Stimulated activated effector memory CD8-positive, alpha-beta T cell treated with anti-CD3 and anti-CD28 coated beads, Interleukin-12 subunit alpha, Interleukin-12 subunit beta, amount 100 ng/mL, for 72 hours (primary cell): Measurements from ENCODE around the gene LRIG1.
A peak's percentile ranks its signal among the peaks of the same experiment; 100 is the strongest.

Experiments used
- ATAC-seq: fragments of 150-1000 bp; cut with Tn5 transposase; 2 replicates; pipeline ENCODE4 v1.10.0; 2021
- DNase-seq, 2 donors: peaks; one replicate each; pipeline ENCODE4 v3.0.0; 2021 to 2022; ENCODE audit warnings: low spot score in 2 of 2
- H3K27ac Mint-ChIP-seq: one replicate; pipeline ENCODE4 v1.8.0; 2022; ENCODE audit warnings: mild to moderate bottlenecking, mixed read lengths
- H3K36me3 Mint-ChIP-seq: one replicate; pipeline ENCODE4 v1.8.0; 2022; ENCODE audit warnings: mild to moderate bottlenecking, mixed read lengths
- H3K4me1 Mint-ChIP-seq: one replicate; pipeline ENCODE4 v1.8.0; 2022; ENCODE audit warnings: mixed read lengths
- H3K4me3 Mint-ChIP-seq: one replicate; pipeline ENCODE4 v1.8.0; 2022; ENCODE audit warnings: mild to moderate bottlenecking, mixed read lengths
- H3K9me3 Mint-ChIP-seq: one replicate; pipeline ENCODE4 v1.8.0; 2022; ENCODE audit warnings: mixed read lengths

LRIG1 gene

GRCh38 chr3:66378256-66378655 is 122.6 kb downstream of the LRIG1 start:
- Mint-ChIP-seq H3K36me3 (peaks cover 81% of the 10 kb centered on the region), H3K9me3 (no peaks in the 10 kb centered on the region), H3K4me1 (peaks cover 11% of the 10 kb centered on the region), H3K4me3 (no peak overlapping the region), H3K27ac (peak overlapping the region; percentile 96)
- DNase-seq = peak; percentile 15 to 55
- no peak for ATAC-seq

GRCh38 chr3:66377800-66378199 is 123.0 kb downstream of the LRIG1 start:
- Mint-ChIP-seq H3K4me3 (no peak overlapping the region), H3K36me3 (peaks cover 77% of the 10 kb centered on the region), H3K4me1 (peaks cover 11% of the 10 kb centered on the region), H3K27ac (peak overlapping the region; percentile 96), H3K9me3 (no peaks in the 10 kb centered on the region)
- peak in 1 of 2 donors; percentile 38 for DNase-seq
- ATAC-seq = peak; percentile 21

- Mint-ChIP-seq H3K4me1 (peaks cover 11% of the 10 kb centered on the region), H3K9me3 (no peaks in the 10 kb centered on the region), H3K36me3 (peaks cover 67% of the 10 kb centered on the region), H3K4me3 (no peak overlapping the region), H3K27ac (peak overlapping the region; percentile 55)
- DNase-seq (no peak), ATAC-seq (no peak)
These were observed 124.3 kb downstream of the LRIG1 start for GRCh38 chr3:66376568-66376967.

GRCh38 chr3:66372681-66373350 is 128.0 kb downstream of the LRIG1 start:
- Mint-ChIP-seq H3K9me3 (no peaks in the 10 kb centered on the region), H3K4me1 (peaks cover 9% of the 10 kb centered on the region), H3K4me3 (no peak overlapping the region), H3K36me3 (peaks cover 37% of the 10 kb centered on the region), H3K27ac (peak overlapping the region; percentile 17)
- ATAC-seq (peak; percentile 75), DNase-seq (no peak)

GRCh38 chr3:66371432-66371831 is 129.4 kb downstream of the LRIG1 start:
- Mint-ChIP-seq H3K4me3 (no peak overlapping the region), H3K4me1 (peaks cover 5% of the 10 kb centered on the region), H3K36me3 (peaks cover 24% of the 10 kb centered on the region), H3K9me3 (no peaks in the 10 kb centered on the region), H3K27ac (peak overlapping the region; percentile 17)
- DNase-seq (no peak), ATAC-seq (no peak)

GRCh38 chr3:66370179-66370578 is 130.6 kb downstream of the LRIG1 start:
- ATAC-seq (no peak), DNase-seq (no peak)
- H3K9me3 Mint-ChIP-seq = no peaks in the 10 kb centered on the region
- H3K4me1 Mint-ChIP-seq = peaks cover 5% of the 10 kb centered on the region
- H3K4me3 Mint-ChIP-seq = no peak overlapping the region
- H3K36me3 Mint-ChIP-seq = peaks cover 15% of the 10 kb centered on the region
- H3K27ac Mint-ChIP-seq = no peak overlapping the region

GRCh38 chr3:66367979-66368378 is 132.8 kb downstream of the LRIG1 start:
- Mint-ChIP-seq H3K4me3 (no peak overlapping the region), H3K36me3 (peaks cover 18% of the 10 kb centered on the region), H3K4me1 (peaks cover 5% of the 10 kb centered on the region)

GRCh38 chr3:66366747-66367146 is 134.1 kb downstream of the LRIG1 start:
- DNase-seq (no peak), ATAC-seq (no peak)
- peaks cover 5% of the 10 kb centered on the region for H3K4me1 Mint-ChIP-seq
- no peak overlapping the region for H3K4me3 Mint-ChIP-seq
- no peak overlapping the region for H3K27ac Mint-ChIP-seq
- no peaks in the 10 kb centered on the region for H3K9me3 Mint-ChIP-seq
- H3K36me3 Mint-ChIP-seq = peaks cover 27% of the 10 kb centered on the region

More at GRCh38 chr3:66367979-66368378, 132.8 kb downstream of the LRIG1 start:
- Mint-ChIP-seq H3K9me3 (no peaks in the 10 kb centered on the region), H3K27ac (no peak overlapping the region)
- DNase-seq (no peak), ATAC-seq (no peak)

- DNase-seq = no peak
- H3K27ac Mint-ChIP-seq = peak overlapping the region; percentile 71
- H3K4me1 Mint-ChIP-seq = no peaks in the 10 kb centered on the region
- H3K4me3 Mint-ChIP-seq = no peak overlapping the region
- ATAC-seq = no peak
- H3K9me3 Mint-ChIP-seq = no peaks in the 10 kb centered on the region
- H3K36me3 Mint-ChIP-seq = peaks cover 27% of the 10 kb centered on the region
These were observed 135.7 kb downstream of the LRIG1 start for GRCh38 chr3:66365080-66365479.

GRCh38 chr3:66363148-66363547 is 137.7 kb downstream of the LRIG1 start:
- ATAC-seq (no peak), DNase-seq (no peak)
- H3K9me3 Mint-ChIP-seq = no peaks in the 10 kb centered on the region
- no peak overlapping the region for H3K4me3 Mint-ChIP-seq
- H3K36me3 Mint-ChIP-seq = peaks cover 20% of the 10 kb centered on the region
- H3K4me1 Mint-ChIP-seq = no peaks in the 10 kb centered on the region
- peak overlapping the region; percentile 30 for H3K27ac Mint-ChIP-seq

- Mint-ChIP-seq H3K4me1 (no peaks in the 10 kb centered on the region), H3K9me3 (no peaks in the 10 kb centered on the region), H3K36me3 (peaks cover 20% of the 10 kb centered on the region), H3K27ac (peak overlapping the region; percentile 30), H3K4me3 (no peak overlapping the region)
- ATAC-seq (no peak), DNase-seq (no peak)
These were observed 138.3 kb downstream of the LRIG1 start for GRCh38 chr3:66362541-66362941.

- no peak overlapping the region for H3K27ac Mint-ChIP-seq
- ATAC-seq (no peak), DNase-seq (no peak)
- no peaks in the 10 kb centered on the region for H3K9me3 Mint-ChIP-seq
- no peaks in the 10 kb centered on the region for H3K4me1 Mint-ChIP-seq
- no peak overlapping the region for H3K4me3 Mint-ChIP-seq
- peaks cover 20% of the 10 kb centered on the region for H3K36me3 Mint-ChIP-seq
These were observed 139.5 kb downstream of the LRIG1 start for GRCh38 chr3:66361356-66361755.

GRCh38 chr3:66355997-66356396 is 144.8 kb downstream of the LRIG1 start:
- H3K27ac Mint-ChIP-seq = no peak overlapping the region

GRCh38 chr3:66355394-66355793 is 145.4 kb downstream of the LRIG1 start:
- H3K4me1 Mint-ChIP-seq = peaks cover 25% of the 10 kb centered on the region
- no peak overlapping the region for H3K4me3 Mint-ChIP-seq
- H3K27ac Mint-ChIP-seq = no peak overlapping the region
- DNase-seq (no peak), ATAC-seq (peak; percentile 62)
- H3K9me3 Mint-ChIP-seq = no peaks in the 10 kb centered on the region
- H3K36me3 Mint-ChIP-seq = no peaks in the 10 kb centered on the region

More at GRCh38 chr3:66355997-66356396, 144.8 kb downstream of the LRIG1 start:
- DNase-seq (no peak), ATAC-seq (no peak)
- Mint-ChIP-seq H3K4me1 (peaks cover 20% of the 10 kb centered on the region), H3K4me3 (no peak overlapping the region), H3K9me3 (no peaks in the 10 kb centered on the region), H3K36me3 (no peaks in the 10 kb centered on the region)

GRCh38 chr3:66354001-66354400 is 146.8 kb downstream of the LRIG1 start:
- H3K4me3 Mint-ChIP-seq = no peak overlapping the region
- peaks cover 27% of the 10 kb centered on the region for H3K4me1 Mint-ChIP-seq
- DNase-seq (no peak), ATAC-seq (no peak)
- H3K27ac Mint-ChIP-seq = peak overlapping the region; percentile 10
- H3K36me3 Mint-ChIP-seq = no peaks in the 10 kb centered on the region
- no peaks in the 10 kb centered on the region for H3K9me3 Mint-ChIP-seq

GRCh38 chr3:66353530-66353929 is 147.3 kb downstream of the LRIG1 start:
- Mint-ChIP-seq H3K4me3 (no peak overlapping the region), H3K9me3 (no peaks in the 10 kb centered on the region), H3K27ac (peak overlapping the region; percentile 10), H3K4me1 (peaks cover 27% of the 10 kb centered on the region), H3K36me3 (no peaks in the 10 kb centered on the region)
- no peak for ATAC-seq
- no peak for DNase-seq
